Melanocyte of skin (primary cell): ENCODE measurements around the gene SETMAR. TPM values are rescaled to one million over a fixed set of nuclear protein-coding genes. Genes with fewer than 3 reads are reported as not detected.

Experiments used
- total RNA-seq, 2 donors: library from RNA; depleted of rRNA; stranded (reverse); fragments of >200 nt; gene quantifications; 2 replicates each; pipeline ENCODE4 v1.2.3, GENCODE V29; 2012

Gene SETMAR
- 10 to 100 TPM; 12.0 to 12.7 TPM for total RNA-seq

DNA sequence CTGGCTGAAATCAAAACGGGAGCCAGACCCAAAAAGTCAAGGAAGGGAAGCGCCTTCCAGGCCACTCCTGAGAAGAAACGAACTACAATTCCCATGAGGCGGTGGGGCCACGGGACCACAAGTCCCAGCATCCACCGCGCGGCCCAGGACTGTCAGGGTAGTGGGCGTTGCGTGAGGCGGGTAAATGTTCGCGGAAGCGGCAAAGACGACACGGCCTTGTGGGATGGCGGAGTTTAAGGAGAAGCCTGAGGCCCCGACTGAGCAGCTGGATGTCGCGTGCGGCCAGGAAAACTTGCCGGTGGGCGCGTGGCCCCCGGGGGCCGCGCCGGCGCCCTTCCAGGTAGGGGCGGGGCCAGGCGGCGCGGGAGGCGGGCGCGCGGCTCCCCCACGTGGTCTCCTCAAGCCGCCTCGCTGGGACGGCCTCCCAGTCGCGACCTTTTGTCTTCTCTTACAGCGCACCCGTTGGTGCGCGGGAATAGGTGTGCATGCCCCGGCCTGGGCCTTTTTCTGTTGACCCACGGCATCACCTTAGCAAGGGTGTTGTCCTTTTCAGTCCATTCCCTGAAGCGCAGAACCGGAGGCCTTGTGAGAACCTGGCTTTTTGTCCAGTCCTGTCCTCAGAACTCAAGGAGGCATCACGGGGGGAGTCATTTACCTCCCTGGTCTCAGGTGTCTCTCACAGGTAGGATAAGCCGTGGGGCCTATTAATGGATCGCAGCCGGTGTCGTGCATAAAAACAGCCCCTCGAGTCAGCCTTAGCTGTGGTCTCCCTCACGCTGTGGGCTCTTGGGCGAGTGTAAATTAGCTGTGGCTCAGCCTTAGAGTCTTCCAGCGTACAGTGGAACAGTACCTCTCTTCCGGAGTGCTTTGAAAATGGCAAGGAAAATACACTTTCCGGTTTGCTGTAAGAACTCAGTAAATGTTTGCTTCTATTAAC is at the start of gene SETMAR:
TSS of gene SETMAR (plus strand) at position 183 of the 937 bp plus-strand sequence. CDS start at position 185, 2 bp downstream.

Other genes starting within 250 kb of the SETMAR start
- gene SUMF1, start 163.9 kb downstream of the SETMAR start, total RNA-seq = 10 to 100 TPM; 38.0 to 43.0 TPM
- gene ITPR1, start 190.0 kb downstream of the SETMAR start, total RNA-seq = 10 to 100 TPM; 15.1 to 22.0 TPM